H9 (cell line): Measurements from ENCODE around the gene FEN1. TPM values are rescaled to one million over a fixed set of nuclear protein-coding genes. Genes with fewer than 3 reads are reported as not detected.

Experiments used
- DNase-seq: peaks from one replicate; pipeline ENCODE4 v3.0.0-alpha.2; 2017
- H2AFZ ChIP-seq: one replicate; pipeline ENCODE4 v1.6.1; 2013; ENCODE audit warnings: mild to moderate bottlenecking, low read length, control low read depth, moderate library complexity
- H2AK5ac ChIP-seq: 2 replicates; pipeline ENCODE4 v1.6.1; 2013; ENCODE audit warnings: low read length, control low read depth, mixed read lengths; ENCODE audit not compliant: insufficient read length
- H2BK120ac ChIP-seq: one replicate; pipeline ENCODE4 v1.6.1; 2013; ENCODE audit warnings: low read depth, mild to moderate bottlenecking, low read length, control low read depth, inconsistent platforms; ENCODE audit not compliant: poor library complexity, severe bottlenecking
- H2BK12ac ChIP-seq: 2 replicates; pipeline ENCODE4 v1.6.1; 2013; ENCODE audit warnings: low read length, control low read depth, mixed read lengths, low read depth; ENCODE audit not compliant: insufficient read length
- H2BK15ac ChIP-seq: 2 replicates; pipeline ENCODE4 v1.6.1; 2013; ENCODE audit warnings: low read depth, low read length, control low read depth
- H2BK20ac ChIP-seq: one replicate; pipeline ENCODE4 v1.6.1; 2013; ENCODE audit warnings: low read depth, mild to moderate bottlenecking, low read length, control low read depth, inconsistent platforms; ENCODE audit not compliant: poor library complexity, severe bottlenecking
- H2BK5ac ChIP-seq: 2 replicates; pipeline ENCODE4 v1.6.1; 2013; ENCODE audit warnings: low read length, control low read depth, mixed read lengths; ENCODE audit not compliant: insufficient read length
- H3K14ac ChIP-seq: 2 replicates; pipeline ENCODE4 v1.6.1; 2013; ENCODE audit warnings: low read length, control low read depth; ENCODE audit not compliant: insufficient read depth
- H3K18ac ChIP-seq: 2 replicates; pipeline ENCODE4 v1.6.1; 2013; ENCODE audit warnings: low read depth, mild to moderate bottlenecking, mixed read lengths, low read length, control low read depth; ENCODE audit not compliant: insufficient read length
- H3K23ac ChIP-seq: 2 replicates; pipeline ENCODE4 v1.6.1; 2013; ENCODE audit warnings: low read length, control low read depth, mixed read lengths, low read depth; ENCODE audit not compliant: insufficient read length
- H3K23me2 ChIP-seq: 2 replicates; pipeline ENCODE4 v1.6.1; 2013; ENCODE audit warnings: low read depth, mild to moderate bottlenecking, mixed read lengths, low read length, control low read depth; ENCODE audit not compliant: insufficient read length, poor library complexity, severe bottlenecking
- H3K27ac ChIP-seq: 2 replicates; pipeline ENCODE4 v1.5.1; 2013; ENCODE audit warnings: low read length, control low read depth, mixed read lengths, low read depth; ENCODE audit not compliant: insufficient read length
- H3K27me3 ChIP-seq: 2 replicates; pipeline ENCODE4 v1.6.1; 2013; ENCODE audit warnings: low read length, control low read depth, inconsistent platforms; ENCODE audit not compliant: insufficient read depth
- H3K4ac ChIP-seq: 2 replicates; pipeline ENCODE4 v1.6.1; 2013; ENCODE audit warnings: low read depth, mild to moderate bottlenecking, control low read depth, inconsistent platforms, low read length, moderate library complexity
- H3K4me1 ChIP-seq: 2 replicates; pipeline ENCODE4 v1.6.1; 2013; ENCODE audit warnings: low read length, control low read depth, inconsistent platforms; ENCODE audit not compliant: insufficient read depth
- H3K4me2 ChIP-seq: 2 replicates; pipeline ENCODE4 v1.6.1; 2013; ENCODE audit warnings: low read length, control low read depth, mixed read lengths; ENCODE audit not compliant: insufficient read length, insufficient read depth
- H3K56ac ChIP-seq: 2 replicates; pipeline ENCODE4 v1.6.1; 2013; ENCODE audit warnings: low read depth, mild to moderate bottlenecking, mixed read lengths, low read length, control low read depth; ENCODE audit not compliant: insufficient read length
- H3K79me1 ChIP-seq: 2 replicates; pipeline ENCODE4 v1.6.1; 2013; ENCODE audit warnings: low read depth, mild to moderate bottlenecking, moderate library complexity, low read length, control low read depth, inconsistent platforms; ENCODE audit not compliant: insufficient read depth, poor library complexity, severe bottlenecking
- H3K79me2 ChIP-seq: 2 replicates; pipeline ENCODE4 v1.6.1; 2013; ENCODE audit warnings: low read length, control low read depth, inconsistent platforms; ENCODE audit not compliant: insufficient read depth
- H3K9ac ChIP-seq: 2 replicates; pipeline ENCODE4 v1.6.1; 2013; ENCODE audit warnings: low read length, control low read depth, mixed read lengths; ENCODE audit not compliant: insufficient read length; ENCODE audit errors: extremely low read depth
- H3K9me3 ChIP-seq: one replicate; pipeline ENCODE4 v1.6.1; 2013; ENCODE audit warnings: low read depth, low read length, inconsistent platforms; ENCODE audit not compliant: control insufficient read depth
- H3T11ph ChIP-seq: one replicate; pipeline ENCODE4 v1.6.1; 2013; ENCODE audit warnings: mild to moderate bottlenecking, low read length, control low read depth, inconsistent platforms
- H4K20me1 ChIP-seq: one replicate; pipeline ENCODE4 v1.6.1; 2013; ENCODE audit not compliant: control insufficient read depth, insufficient read length, insufficient read depth
- H4K5ac ChIP-seq: 2 replicates; pipeline ENCODE4 v1.6.1; 2013; ENCODE audit warnings: low read depth, mild to moderate bottlenecking, mixed read lengths, low read length, control low read depth; ENCODE audit not compliant: insufficient read length
- H4K8ac ChIP-seq: replicated peaks from 2 replicates; pipeline ENCODE4 v1.6.1; 2013; ENCODE audit warnings: low read length, control low read depth, mixed read lengths, low read depth; ENCODE audit not compliant: insufficient read length
- H4K91ac ChIP-seq: 2 replicates; pipeline ENCODE4 v1.6.1; 2013; ENCODE audit warnings: low read depth, mild to moderate bottlenecking, moderate library complexity, mixed read lengths, low read length, control low read depth; ENCODE audit not compliant: insufficient read length
- H3K27ac Mint-ChIP-seq, 3 experiments: 2 replicates in 2 of 3; 3 replicates in 1 of 3; pipeline ENCODE4 v1.8.0; 2020 to 2021; ENCODE audit warnings: mixed read lengths in 3 of 3, mild to moderate bottlenecking in 1 of 3, moderate library complexity in 1 of 3
- H3K27me3 Mint-ChIP-seq: 2 replicates; pipeline ENCODE4 v1.8.0; 2021; ENCODE audit warnings: low read depth, mild to moderate bottlenecking, moderate library complexity, mixed read lengths
- H3K36me3 Mint-ChIP-seq, 3 experiments: 2 replicates in 2 of 3; 3 replicates in 1 of 3; pipeline ENCODE4 v1.8.0; 2020 to 2021; ENCODE audit warnings: low read depth in 3 of 3, mixed read lengths in 3 of 3; ENCODE audit not compliant: insufficient read depth in 1 of 3
- H3K4me1 Mint-ChIP-seq, 2 experiments: 2 replicates each; pipeline ENCODE4 v1.8.0; 2020; ENCODE audit warnings: mixed read lengths in 2 of 2
- H3K4me3 Mint-ChIP-seq, 2 experiments: 2 replicates in 1 of 2; 3 replicates in 1 of 2; pipeline ENCODE4 v1.8.0; 2020 to 2021; ENCODE audit warnings: mild to moderate bottlenecking in 2 of 2, mixed read lengths in 2 of 2, moderate library complexity in 1 of 2
- H3K9me3 Mint-ChIP-seq, 2 experiments: 2 replicates in 1 of 2; 3 replicates in 1 of 2; pipeline ENCODE4 v1.8.0; 2020; ENCODE audit warnings: mild to moderate bottlenecking in 2 of 2, mixed read lengths in 2 of 2, moderate library complexity in 1 of 2
- WGBS: extraction: QIAGEN DNeasy Blood & Tissue Kit; methylation state at CpG from one replicate; pipeline ENCODE4 v1.1.7; 2013; ENCODE audit warnings: missing lambda C conversion rate, low lambda C conversion rate, mixed read lengths; ENCODE audit not compliant: insufficient read length; ENCODE audit errors: extremely low coverage; 5-methylcytosine and 5-hydroxymethylcytosine counted together
- total RNA-seq: library from RNA; stranded (reverse); gene quantifications from 2 replicates; pipeline ENCODE4 v1.2.1, GENCODE V29; 2021
- TF ChIP-seq, protein P1 (sequence below): fragments of 200-600 bp; sonication (generic); conservative IDR thresholded peaks from 3 replicates; pipeline ENCODE4 v1.8.0; 2021; ENCODE audit warnings: antibody characterized with exemption, mild to moderate bottlenecking

The FEN1 gene
- total RNA-seq, 1 experiment from 2014 or later, result 114 TPM

DNA sequence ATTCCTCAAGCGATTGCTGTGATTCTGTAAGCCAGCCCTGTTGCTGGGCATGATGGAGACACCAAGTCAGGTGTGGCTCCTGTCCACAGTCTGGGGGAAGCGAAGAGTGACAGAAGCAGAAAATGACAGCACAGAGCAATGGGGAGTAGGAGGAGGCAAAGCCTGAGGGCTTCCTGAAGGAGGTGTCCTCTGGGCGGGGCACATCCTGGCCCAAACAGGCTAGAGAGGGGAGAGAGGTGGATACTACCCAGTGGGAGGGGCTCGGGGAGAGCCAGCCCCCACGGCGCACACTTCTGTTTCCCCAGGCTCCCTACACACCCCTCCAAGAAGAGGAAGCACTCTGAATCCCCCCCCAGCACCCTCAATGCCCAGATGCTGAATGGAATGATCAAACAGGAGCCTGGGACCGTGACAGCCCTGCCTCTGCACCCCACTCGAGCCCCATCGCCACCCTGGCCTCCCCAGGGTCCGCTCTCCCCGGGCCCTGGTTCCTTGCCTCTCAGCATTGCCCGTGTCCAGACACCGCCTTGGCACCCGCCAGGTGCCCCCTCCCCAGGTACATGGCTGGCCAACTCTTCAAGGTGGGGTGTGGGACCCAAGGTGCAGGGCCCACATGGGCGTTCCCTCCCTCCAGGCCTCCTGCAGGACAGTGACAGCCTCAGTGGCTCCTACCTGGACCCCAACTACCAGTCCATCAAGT, 21.4 kb upstream of the FEN1 start:
- Histone ChIP-seq H3T11ph (no peak overlapping the region), H2BK120ac (no peak overlapping the region), H4K8ac (no peak overlapping the region), H3K79me2 (no peaks in the 10 kb centered on the region), H4K91ac (no peak overlapping the region), H3K9me3 (no peaks in the 10 kb centered on the region), H2BK12ac (no peak overlapping the region), H4K5ac (no peak overlapping the region), H3K23ac (no peak overlapping the region), H2BK15ac (no peak overlapping the region), H2AK5ac (no peak overlapping the region), H3K9ac (no peak overlapping the region), H3K4ac (no peak overlapping the region), H3K23me2 (no peaks in the 10 kb centered on the region), H4K20me1 (no peaks in the 10 kb centered on the region), H3K56ac (no peak overlapping the region), H3K27me3 (no peaks in the 10 kb centered on the region), H2BK20ac (no peak overlapping the region), H3K79me1 (no peaks in the 10 kb centered on the region), H3K18ac (no peak overlapping the region), H3K14ac (no peak overlapping the region; the same call in 1 of the 2 replicates), H3K27ac (no peak overlapping the region), H2AFZ (no peak overlapping the region), H3K4me1 (no peaks in the 10 kb centered on the region), H3K4me2 (no peak overlapping the region), H2BK5ac (no peak overlapping the region)
- Mint-ChIP-seq H3K4me1 (peaks cover 13 to 22% of the 10 kb centered on the region in 2 experiments), H3K27me3 (no peaks in the 10 kb centered on the region; the same call in 1 of the 2 replicates), H3K9me3 (peaks cover 0 to 2% of the 10 kb centered on the region in 2 experiments; a peak in 1 of 5 replicates), H3K27ac (peak overlapping the region; percentile 16 to 40 (median 21); a peak in 1 of 7 replicates), H3K4me3 (peak overlapping the region in 1 of 2 experiments; percentile 56; a peak in 1 of 5 replicates), H3K36me3 (no peaks in the 10 kb centered on the region; a peak in 1 of 7 replicates)
- WGBS, result no CpG with 5 or more reads among the region's 15 CpGs
- DNase-seq, result no peak
- TF ChIP-seq, protein P1, sequence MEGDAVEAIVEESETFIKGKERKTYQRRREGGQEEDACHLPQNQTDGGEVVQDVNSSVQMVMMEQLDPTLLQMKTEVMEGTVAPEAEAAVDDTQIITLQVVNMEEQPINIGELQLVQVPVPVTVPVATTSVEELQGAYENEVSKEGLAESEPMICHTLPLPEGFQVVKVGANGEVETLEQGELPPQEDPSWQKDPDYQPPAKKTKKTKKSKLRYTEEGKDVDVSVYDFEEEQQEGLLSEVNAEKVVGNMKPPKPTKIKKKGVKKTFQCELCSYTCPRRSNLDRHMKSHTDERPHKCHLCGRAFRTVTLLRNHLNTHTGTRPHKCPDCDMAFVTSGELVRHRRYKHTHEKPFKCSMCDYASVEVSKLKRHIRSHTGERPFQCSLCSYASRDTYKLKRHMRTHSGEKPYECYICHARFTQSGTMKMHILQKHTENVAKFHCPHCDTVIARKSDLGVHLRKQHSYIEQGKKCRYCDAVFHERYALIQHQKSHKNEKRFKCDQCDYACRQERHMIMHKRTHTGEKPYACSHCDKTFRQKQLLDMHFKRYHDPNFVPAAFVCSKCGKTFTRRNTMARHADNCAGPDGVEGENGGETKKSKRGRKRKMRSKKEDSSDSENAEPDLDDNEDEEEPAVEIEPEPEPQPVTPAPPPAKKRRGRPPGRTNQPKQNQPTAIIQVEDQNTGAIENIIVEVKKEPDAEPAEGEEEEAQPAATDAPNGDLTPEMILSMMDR, result no peak
